Calu3 (cell line): ENCODE measurements around the gene FHIP1B. TPM values are rescaled to one million over a fixed set of nuclear protein-coding genes. Genes with fewer than 3 reads are reported as not detected.

Experiments
- BruUV-seq: library from RNA; stranded (reverse); fragments of 400-500 nt; replicated peaks from 2 replicates; lab custom pipeline; 2021; lab: Mats Ljungman, UMichigan
- CTCF ChIA-PET: fragments of 300-600 bp; sonication (Branson Sonifier 250); formaldehyde crosslinking; loops from one replicate; lab custom pipeline; 2022; ENCODE audit warnings: antibody characterized with exemption; lab: Charles Lee
- DNase-seq: peaks from one replicate; pipeline ENCODE4 v3.0.0; 2022
- H3K27ac Mint-ChIP-seq: one replicate; pipeline ENCODE4 v1.8.0; 2022; ENCODE audit warnings: mixed read lengths; ENCODE audit not compliant: unreplicated experiment
- H3K27me3 Mint-ChIP-seq: one replicate; pipeline ENCODE4 v1.8.0; 2022; ENCODE audit warnings: mixed read lengths; ENCODE audit not compliant: unreplicated experiment
- H3K36me3 Mint-ChIP-seq: one replicate; pipeline ENCODE4 v1.8.0; 2022; ENCODE audit warnings: mild to moderate bottlenecking, moderate library complexity, mixed read lengths; ENCODE audit not compliant: insufficient read depth, unreplicated experiment
- H3K4me1 Mint-ChIP-seq: one replicate; pipeline ENCODE4 v1.8.0; 2022; ENCODE audit warnings: mild to moderate bottlenecking, low read depth, mixed read lengths; ENCODE audit not compliant: unreplicated experiment
- H3K4me3 Mint-ChIP-seq: one replicate; pipeline ENCODE4 v1.8.0; 2022; ENCODE audit warnings: mild to moderate bottlenecking, low read depth, moderate library complexity, mixed read lengths; ENCODE audit not compliant: unreplicated experiment
- H3K9me3 Mint-ChIP-seq: one replicate; pipeline ENCODE4 v1.8.0; 2022; ENCODE audit warnings: low read depth, mixed read lengths; ENCODE audit not compliant: unreplicated experiment
- intact Hi-C: fragments of 100-400 bp; cut with micrococcal nuclease; formaldehyde crosslinking; loops from one replicate; pipeline ENCODE4 v1.10.0; 2022; ENCODE audit not compliant: unreplicated experiment
- total RNA-seq: library from RNA; stranded (reverse); gene quantifications from 2 replicates; pipeline ENCODE4 v1.2.3, GENCODE V29; 2022
- TF ChIP-seq, protein P1 (sequence below): fragments of 200-600 bp; IDR thresholded peaks from one replicate; pipeline ENCODE4 v1.8.0; 2022; ENCODE audit warnings: antibody characterized with exemption; ENCODE audit not compliant: unreplicated experiment

FHIP1B gene
- total RNA-seq, 1 experiment from 2014 or later, result 39.7 TPM

DNA sequence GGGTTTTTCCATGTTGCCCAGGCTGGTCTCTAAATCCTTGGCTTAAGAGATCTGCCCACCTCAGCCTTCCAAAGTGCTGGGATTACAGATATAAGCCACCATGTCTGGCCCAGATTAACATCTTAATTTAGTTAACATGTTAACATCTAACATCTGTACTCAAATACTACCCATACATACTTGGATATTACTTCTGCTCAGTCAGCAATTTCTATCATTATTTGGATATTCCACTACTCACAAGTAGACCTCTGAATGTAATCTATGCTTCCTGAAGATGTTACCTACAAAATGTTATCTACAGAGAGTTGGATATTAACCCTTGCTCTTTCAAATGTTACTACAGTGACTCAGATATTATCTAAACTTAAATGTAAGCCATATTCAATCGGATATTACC, 29.2 kb upstream of the FHIP1B start:
- no peaks in the 10 kb centered on the region for H3K4me1 Mint-ChIP-seq
- intact Hi-C loops, result no loop called here
- DNase-seq, result no peak
- TF ChIP-seq, protein P1, sequence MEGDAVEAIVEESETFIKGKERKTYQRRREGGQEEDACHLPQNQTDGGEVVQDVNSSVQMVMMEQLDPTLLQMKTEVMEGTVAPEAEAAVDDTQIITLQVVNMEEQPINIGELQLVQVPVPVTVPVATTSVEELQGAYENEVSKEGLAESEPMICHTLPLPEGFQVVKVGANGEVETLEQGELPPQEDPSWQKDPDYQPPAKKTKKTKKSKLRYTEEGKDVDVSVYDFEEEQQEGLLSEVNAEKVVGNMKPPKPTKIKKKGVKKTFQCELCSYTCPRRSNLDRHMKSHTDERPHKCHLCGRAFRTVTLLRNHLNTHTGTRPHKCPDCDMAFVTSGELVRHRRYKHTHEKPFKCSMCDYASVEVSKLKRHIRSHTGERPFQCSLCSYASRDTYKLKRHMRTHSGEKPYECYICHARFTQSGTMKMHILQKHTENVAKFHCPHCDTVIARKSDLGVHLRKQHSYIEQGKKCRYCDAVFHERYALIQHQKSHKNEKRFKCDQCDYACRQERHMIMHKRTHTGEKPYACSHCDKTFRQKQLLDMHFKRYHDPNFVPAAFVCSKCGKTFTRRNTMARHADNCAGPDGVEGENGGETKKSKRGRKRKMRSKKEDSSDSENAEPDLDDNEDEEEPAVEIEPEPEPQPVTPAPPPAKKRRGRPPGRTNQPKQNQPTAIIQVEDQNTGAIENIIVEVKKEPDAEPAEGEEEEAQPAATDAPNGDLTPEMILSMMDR, result no peak
- CTCF ChIA-PET, result interaction anchor here (0.6 kb wide), 1 partner anchor 45 kb away, joined by 9 read pairs; no protein-coding TSS in a partner anchor
- peaks cover 34% of the 10 kb centered on the region for H3K27me3 Mint-ChIP-seq
- H3K4me3 Mint-ChIP-seq, result no peak overlapping the region
- no peaks in the 10 kb centered on the region for H3K9me3 Mint-ChIP-seq
- H3K27ac Mint-ChIP-seq, result no peak overlapping the region
- no peaks in the 10 kb centered on the region for H3K36me3 Mint-ChIP-seq
- no TSS peak for BruUV-seq

DNA sequence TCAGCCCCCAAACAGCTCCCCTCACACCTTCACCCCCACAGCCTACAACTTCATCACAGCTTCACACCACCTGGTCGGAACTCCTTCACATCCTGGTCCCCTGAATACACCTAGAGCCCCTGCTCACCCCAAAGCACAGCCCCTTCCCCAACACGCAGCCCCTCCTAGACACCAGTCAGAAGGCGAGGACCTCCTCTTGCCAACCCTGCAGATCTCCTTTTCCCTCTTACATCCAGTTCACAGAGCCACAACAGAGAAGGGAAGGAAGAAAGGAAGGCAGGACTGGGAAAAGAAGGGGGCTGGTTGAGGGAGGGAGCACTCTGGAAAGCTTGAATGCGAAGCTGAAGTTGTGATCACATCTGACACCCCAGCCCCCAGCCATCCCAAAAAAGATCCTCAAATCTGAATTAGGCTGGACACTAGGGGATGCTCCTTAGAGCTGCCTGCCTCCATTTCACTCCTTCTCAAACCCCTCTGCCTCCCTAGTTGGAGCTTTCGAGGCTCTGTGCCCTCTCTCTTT, 25.8 kb upstream of the FHIP1B start:
- CTCF ChIA-PET, result interaction anchor here (0.6 to 1.0 kb wide), 4 partner anchors 8 to 35 kb away, joined by 3 to 5 read pairs (median 4); no protein-coding TSS in a partner anchor
- intact Hi-C loops, result no loop called here
- Mint-ChIP-seq H3K36me3 (no peaks in the 10 kb centered on the region), H3K4me1 (no peaks in the 10 kb centered on the region), H3K9me3 (no peaks in the 10 kb centered on the region), H3K4me3 (no peak overlapping the region), H3K27me3 (peaks cover 14% of the 10 kb centered on the region), H3K27ac (no peak overlapping the region)
- no peak for DNase-seq
- TF ChIP-seq, protein P1, result no peak
- no TSS peak for BruUV-seq

DNA sequence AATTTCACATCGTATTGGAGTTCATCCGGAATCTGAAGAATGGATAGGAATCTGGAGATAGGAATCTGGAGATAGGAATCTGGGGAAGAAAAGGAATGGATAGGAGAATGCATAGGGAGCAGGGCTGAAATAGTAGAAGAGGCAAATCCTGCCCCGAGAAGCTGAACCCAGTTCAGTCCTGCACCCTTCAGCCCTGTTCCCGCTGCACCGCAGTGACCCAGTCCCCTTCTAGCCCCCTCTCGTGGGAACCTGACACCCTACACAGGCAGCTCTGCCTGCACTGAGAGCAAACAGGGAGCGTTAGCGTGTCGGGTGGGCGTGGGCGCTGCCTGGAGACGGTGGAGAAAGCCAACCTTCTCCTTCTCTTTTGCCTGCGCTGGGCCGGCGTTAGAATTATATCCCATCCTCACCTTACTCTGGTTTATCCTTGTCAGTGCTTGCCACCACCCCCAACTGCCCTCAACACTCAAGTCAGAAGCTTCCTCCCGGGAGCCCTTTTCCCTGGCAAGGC, 24.2 kb upstream of the FHIP1B start:
- CTCF ChIA-PET, result interaction anchor here (1.0 to 1.4 kb wide), 3 partner anchors 9 to 95 kb away, joined by 3 to 4 read pairs (median 3); no protein-coding TSS in a partner anchor
- H3K9me3 Mint-ChIP-seq, result no peaks in the 10 kb centered on the region

DNA sequence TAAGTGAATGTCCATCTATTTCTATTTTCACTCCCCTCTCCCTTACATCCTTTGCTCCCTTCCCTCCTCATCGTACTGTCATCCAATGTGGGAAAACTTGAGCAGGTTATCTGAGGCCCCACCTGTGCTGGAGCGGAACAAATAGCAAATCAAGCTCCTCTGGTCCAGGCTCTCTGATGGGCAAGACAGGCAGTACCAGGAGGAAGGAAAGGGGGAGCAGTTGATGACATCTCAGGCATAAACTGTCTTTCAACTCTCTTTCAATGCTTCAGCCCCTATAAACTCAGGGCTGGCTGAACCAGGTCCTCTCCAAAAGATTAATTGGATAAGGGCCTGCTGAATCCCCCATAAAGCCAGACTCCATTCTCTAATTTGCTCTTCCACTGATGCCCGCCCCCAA, 23.7 kb upstream of the FHIP1B start:
- TF ChIP-seq, protein P1, result no peak
- intact Hi-C loops, result no loop called here
- BruUV-seq, result no TSS peak
- Mint-ChIP-seq H3K27ac (no peak overlapping the region), H3K4me3 (no peak overlapping the region), H3K9me3 (no peaks in the 10 kb centered on the region), H3K27me3 (no peaks in the 10 kb centered on the region), H3K36me3 (no peaks in the 10 kb centered on the region), H3K4me1 (no peaks in the 10 kb centered on the region)
- CTCF ChIA-PET, result interaction anchor here (1.0 to 1.4 kb wide), 3 partner anchors 8 to 95 kb away, joined by 3 to 4 read pairs (median 3); no protein-coding TSS in a partner anchor
- DNase-seq, result no peak

More for the DNA sequence above, 24.2 kb upstream of the FHIP1B start:
- Mint-ChIP-seq H3K36me3 (no peaks in the 10 kb centered on the region), H3K4me1 (no peaks in the 10 kb centered on the region), H3K4me3 (no peak overlapping the region), H3K27me3 (no peaks in the 10 kb centered on the region), H3K27ac (no peak overlapping the region)
- no TSS peak for BruUV-seq
- TF ChIP-seq, protein P1, result no peak
- intact Hi-C loops, result no loop called here
- no peak for DNase-seq
